ENCODE data around the gene TMEM263. TPM values are rescaled to one million over a fixed set of nuclear protein-coding genes. Genes with fewer than 3 reads are reported as not detected.

The TMEM263 gene
- total RNA-seq, 1 experiment from 2014 or later = 31.3 TPM

- no peak for TF ChIP-seq CTCF (IDR thresholded peaks at IDR 0.05 in 2 of 3, conservative IDR thresholded peaks at IDR 0.05 in 1 of 3; ENCODE audit: borderline replicate concordance in 1 of 3, insufficient read depth in 1 of 3, low read depth in 2 of 3, low read length in 2 of 3)
- TF ChIP-seq ZNF274 (IDR thresholded peaks at IDR 0.05; ENCODE audit: low read depth, low read length) = no peak
- no peak for TF ChIP-seq EZH2phosphoT487 (IDR thresholded peaks at IDR 0.05; ENCODE audit: borderline replicate concordance)
- no peak for TF ChIP-seq ZFX (IDR thresholded peaks at IDR 0.05)
- TF ChIP-seq MAX (IDR thresholded peaks at IDR 0.05) = no peak
Observed at GRCh38 chr12:106917503-106917902, 38.2 kb upstream of the TMEM263 start (continued).

- POLR2A ChIA-PET = interaction anchor here (1.2 kb wide), 1 partner anchor 560 kb away, joined by 4 read pairs; no protein-coding TSS in a partner anchor
- ATAC-seq (peak; percentile 79), DNase-seq (ENCODE audit: low read depth, low spot score) (peak; percentile 6)
- no peaks in the 10 kb centered on the region for H3K9me3 ChIP-seq (ENCODE audit: control insufficient read depth in 1 of 2, insufficient read depth in 1 of 2, low read depth in 1 of 2, low read length in 2 of 2)
- no peaks in the 10 kb centered on the region for H3K79me2 ChIP-seq (ENCODE audit: insufficient read depth, low read length)
- H3K36me3 ChIP-seq (ENCODE audit: control insufficient read depth in 1 of 2, insufficient read depth in 2 of 2, low read length in 2 of 2) = no peaks in the 10 kb centered on the region
- RAD21 ChIA-PET (ENCODE audit: low non-redundant PET in 1 of 2, low total read pairs in 2 of 2, uncharacterized antibody in 2 of 2, unreplicated experiment in 2 of 2) = interaction anchor here (0.7 to 1.1 kb wide), 2 partner anchors 561 to 691 kb away, joined by 3 to 6 read pairs; partner anchors contain the start of gene POLR3B (in 1 of the 2)
- H4K20me1 ChIP-seq (ENCODE audit: insufficient read depth) = no peaks in the 10 kb centered on the region
- peak; percentile 88 for TF ChIP-seq RAD21 (IDR thresholded peaks at IDR 0.05; ENCODE audit: low read depth)
- TF ChIP-seq MAX (IDR thresholded peaks at IDR 0.05) = no peak
- TF ChIP-seq CTCF (IDR thresholded peaks at IDR 0.05 in 2 of 3, conservative IDR thresholded peaks at IDR 0.05 in 1 of 3; ENCODE audit: borderline replicate concordance in 1 of 3, insufficient read depth in 1 of 3, low read depth in 2 of 3, low read length in 2 of 3) = peak; percentile 62 to 75 (median 71); a peak in 5 of 6 replicates
- TF ChIP-seq CEBPB (IDR thresholded peaks at IDR 0.05; ENCODE audit: low read depth) = no peak
- TF ChIP-seq JUND (IDR thresholded peaks at IDR 0.05) = no peak
- TF ChIP-seq ZBTB33 (IDR thresholded peaks at IDR 0.05; ENCODE audit: extremely low read depth, insufficient replicate concordance, low read length) = no peak
- no peak for TF ChIP-seq EZH2phosphoT487 (IDR thresholded peaks at IDR 0.05; ENCODE audit: borderline replicate concordance)
- H3K4me1 ChIP-seq (ENCODE audit: control insufficient read depth in 1 of 2, insufficient read depth in 2 of 2, low read length in 2 of 2) = no peaks in the 10 kb centered on the region
- H3K9me2 ChIP-seq (ENCODE audit: insufficient read depth) = no peaks in the 10 kb centered on the region
- H3K4me2 ChIP-seq (ENCODE audit: low read length) = no peak overlapping the region
- intact Hi-C loops (cut with micrococcal nuclease) = loop anchor here (1.0 kb wide), 1 partner anchor 561 kb away; the partner anchor contains the start of gene POLR3B
- H3K27me3 ChIP-seq (ENCODE audit: insufficient read depth, low read length) = no peaks in the 10 kb centered on the region
- H3K27ac ChIP-seq (ENCODE audit: low read depth, low read length) = no peak overlapping the region
- no peak overlapping the region for H3K4me3 ChIP-seq (replicated peaks in 1 of 2; ENCODE audit: low read depth in 1 of 2, low read length in 2 of 2)
- BruUV-seq (replicated peaks) = no TSS peak
- CTCF ChIA-PET = interaction anchor here (0.8 to 2.2 kb wide), 11 partner anchors 11 to 769 kb away, joined by 3 to 34 read pairs (median 3); partner anchors contain the start of gene POLR3B
- H3K9ac ChIP-seq (ENCODE audit: low read length) = no peak overlapping the region
- no peak overlapping the region for H2AFZ ChIP-seq (ENCODE audit: low read depth, low read length, poor library complexity, severe bottlenecking)
Observed at GRCh38 chr12:106918746-106919145, 37.0 kb upstream of the TMEM263 start.
